ENCODE data around the gene NOP14. TPM values are rescaled to one million over a fixed set of nuclear protein-coding genes. Genes with fewer than 3 reads are reported as not detected.
"Not testable (repeated sequence)": the region's sequence is repeated elsewhere in the genome, so short reads cannot be mapped to it uniquely, and the experiment has no call there.

The NOP14 gene
- total RNA-seq, 4 donors from 2014 or later = 8.6 to 43.0 (median 12.8) TPM

DNA sequence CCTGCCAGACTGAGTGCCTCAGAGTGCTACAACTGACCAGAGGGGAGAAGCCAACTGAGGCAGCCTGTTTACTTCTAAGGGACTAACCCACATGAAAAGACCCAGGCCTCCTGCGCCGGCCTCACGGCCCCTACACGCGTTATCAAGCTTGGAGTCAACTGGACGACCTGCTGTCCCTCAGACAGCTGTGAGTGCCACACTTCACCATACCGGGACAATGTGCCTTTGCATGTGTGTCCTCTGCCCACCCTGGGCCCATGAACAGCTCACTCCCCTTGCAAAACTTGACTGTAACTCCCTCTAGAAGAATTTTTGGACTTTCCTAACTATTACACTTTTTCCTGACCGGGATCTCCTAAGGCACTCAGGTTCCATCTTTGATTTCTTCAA is 1.8 kb downstream of the NOP14 start:
- H3K36me3 ChIP-seq = peaks cover 0 to 12% (median 8%) of the 10 kb centered on the region in 4 donors
- in situ Hi-C loops (cut with MboI; ENCODE audit: low pct_ligation_motif_present in 1 of 4, low pct_unique_long_range_greater_than_20kb in 1 of 4, low sequenced_read_pairs in 3 of 4) = no loop called here
- DNase-seq = no peak
- H3K4me1 ChIP-seq = peaks cover 3 to 26% (median 20%) of the 10 kb centered on the region in 4 donors
- TF ChIP-seq POLR2AphosphoS5 (IDR thresholded peaks at IDR 0.05) (no peak), POLR2A (IDR thresholded peaks at IDR 0.05) (no peak), EP300 (IDR thresholded peaks at IDR 0.05; ENCODE audit: low read depth) (no peak)
- TF ChIP-seq, protein P1, sequence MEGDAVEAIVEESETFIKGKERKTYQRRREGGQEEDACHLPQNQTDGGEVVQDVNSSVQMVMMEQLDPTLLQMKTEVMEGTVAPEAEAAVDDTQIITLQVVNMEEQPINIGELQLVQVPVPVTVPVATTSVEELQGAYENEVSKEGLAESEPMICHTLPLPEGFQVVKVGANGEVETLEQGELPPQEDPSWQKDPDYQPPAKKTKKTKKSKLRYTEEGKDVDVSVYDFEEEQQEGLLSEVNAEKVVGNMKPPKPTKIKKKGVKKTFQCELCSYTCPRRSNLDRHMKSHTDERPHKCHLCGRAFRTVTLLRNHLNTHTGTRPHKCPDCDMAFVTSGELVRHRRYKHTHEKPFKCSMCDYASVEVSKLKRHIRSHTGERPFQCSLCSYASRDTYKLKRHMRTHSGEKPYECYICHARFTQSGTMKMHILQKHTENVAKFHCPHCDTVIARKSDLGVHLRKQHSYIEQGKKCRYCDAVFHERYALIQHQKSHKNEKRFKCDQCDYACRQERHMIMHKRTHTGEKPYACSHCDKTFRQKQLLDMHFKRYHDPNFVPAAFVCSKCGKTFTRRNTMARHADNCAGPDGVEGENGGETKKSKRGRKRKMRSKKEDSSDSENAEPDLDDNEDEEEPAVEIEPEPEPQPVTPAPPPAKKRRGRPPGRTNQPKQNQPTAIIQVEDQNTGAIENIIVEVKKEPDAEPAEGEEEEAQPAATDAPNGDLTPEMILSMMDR (IDR thresholded peaks at IDR 0.05) = no peak
- intact Hi-C loops (cut with DNase I; ENCODE audit: low total_unique reads) = no loop called here
- WGBS, 2 donors (ENCODE audit: low coverage in 1 of 2) = 62 to 86% methylated on average over 1 to 8 of the region's 8 CpGs
- no peaks in the 10 kb centered on the region for H3K9me3 ChIP-seq
- peak overlapping the region in 3 of 4 donors; percentile 88 to 92 (median 90) for H3K27ac ChIP-seq
- peak overlapping the region in 1 of 4 donors; percentile 94 for H3K4me3 ChIP-seq
- H3K27me3 ChIP-seq = no peaks in the 10 kb centered on the region

DNA sequence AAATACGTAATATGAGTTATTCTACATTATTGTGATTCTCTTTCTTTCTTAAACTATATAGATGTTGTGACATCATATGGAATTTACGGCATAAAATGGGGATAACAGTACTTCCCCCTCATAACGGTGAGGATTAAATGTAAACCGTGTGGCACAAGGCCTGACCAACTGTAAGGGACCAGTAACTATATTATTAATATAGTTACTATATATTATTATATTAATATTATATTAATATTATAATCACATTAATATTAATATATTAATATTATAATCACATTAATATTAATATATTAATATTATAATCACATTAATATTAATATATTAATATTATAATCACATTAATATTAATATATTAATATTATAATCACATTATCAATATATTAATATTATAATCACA is 2.8 kb downstream of the NOP14 start:
- WGBS, 2 donors (ENCODE audit: low coverage in 1 of 2) = 89 to 90% methylated on average over 4 of the region's 4 CpGs
- H3K27ac ChIP-seq; DNase-seq; H3K27me3 ChIP-seq; H3K4me3 ChIP-seq; in situ Hi-C loops (cut with MboI; ENCODE audit: low pct_ligation_motif_present in 1 of 4, low pct_unique_long_range_greater_than_20kb in 1 of 4, low sequenced_read_pairs in 3 of 4); H3K9me3 ChIP-seq; intact Hi-C loops (cut with DNase I; ENCODE audit: low total_unique reads): not testable (repeated sequence)
- H3K4me1 ChIP-seq = peaks cover 3 to 26% (median 20%) of the 10 kb centered on the region in 4 donors
- peaks cover 0 to 18% (median 8%) of the 10 kb centered on the region in 4 donors for H3K36me3 ChIP-seq

DNA sequence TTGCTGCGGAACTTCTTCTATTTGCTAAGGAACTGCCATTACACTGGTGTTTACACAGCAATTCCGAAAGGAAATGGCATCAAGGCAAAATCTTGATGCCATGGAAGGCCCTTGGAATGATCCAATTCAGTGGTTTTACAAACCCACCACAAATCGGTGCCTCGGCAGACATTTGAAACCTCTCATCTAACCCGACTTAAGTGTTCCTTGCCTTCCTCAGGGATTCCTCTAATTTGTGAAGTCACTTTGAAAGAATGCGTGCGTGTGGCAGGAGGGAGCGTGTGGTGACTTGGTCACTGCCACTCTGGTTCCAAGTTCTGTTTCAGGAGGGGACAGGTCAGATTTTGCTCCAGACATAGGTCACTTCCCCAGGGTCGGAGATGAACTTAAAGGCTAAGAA is 4.8 kb downstream of the NOP14 start:
- no peak overlapping the region for H3K27ac ChIP-seq
- 72 to 73% methylated on average over 4 to 9 of the region's 9 CpGs for WGBS, 2 donors (ENCODE audit: low coverage in 1 of 2)
- DNase-seq = no peak
- TF ChIP-seq EP300 (IDR thresholded peaks at IDR 0.05; ENCODE audit: low read depth) (no peak), POLR2AphosphoS5 (IDR thresholded peaks at IDR 0.05) (no peak), POLR2A (IDR thresholded peaks at IDR 0.05) (no peak)
- TF ChIP-seq, protein P1 (IDR thresholded peaks at IDR 0.05) = no peak
- peaks cover 3 to 20% (median 13%) of the 10 kb centered on the region in 4 donors for H3K4me1 ChIP-seq
- peaks cover 0 to 23% (median 13%) of the 10 kb centered on the region in 4 donors for H3K36me3 ChIP-seq
- H3K4me3 ChIP-seq = no peak overlapping the region
- intact Hi-C loops (cut with DNase I; ENCODE audit: low total_unique reads) (no loop called here), in situ Hi-C loops (cut with MboI; ENCODE audit: low pct_ligation_motif_present in 1 of 4, low pct_unique_long_range_greater_than_20kb in 1 of 4, low sequenced_read_pairs in 3 of 4) (loop anchor here in 1 of 4 donors (10.0 kb wide), 1 partner anchor 194 kb away; no protein-coding TSS in a partner anchor)
- H3K9me3 ChIP-seq = no peaks in the 10 kb centered on the region
- H3K27me3 ChIP-seq = no peaks in the 10 kb centered on the region

DNA sequence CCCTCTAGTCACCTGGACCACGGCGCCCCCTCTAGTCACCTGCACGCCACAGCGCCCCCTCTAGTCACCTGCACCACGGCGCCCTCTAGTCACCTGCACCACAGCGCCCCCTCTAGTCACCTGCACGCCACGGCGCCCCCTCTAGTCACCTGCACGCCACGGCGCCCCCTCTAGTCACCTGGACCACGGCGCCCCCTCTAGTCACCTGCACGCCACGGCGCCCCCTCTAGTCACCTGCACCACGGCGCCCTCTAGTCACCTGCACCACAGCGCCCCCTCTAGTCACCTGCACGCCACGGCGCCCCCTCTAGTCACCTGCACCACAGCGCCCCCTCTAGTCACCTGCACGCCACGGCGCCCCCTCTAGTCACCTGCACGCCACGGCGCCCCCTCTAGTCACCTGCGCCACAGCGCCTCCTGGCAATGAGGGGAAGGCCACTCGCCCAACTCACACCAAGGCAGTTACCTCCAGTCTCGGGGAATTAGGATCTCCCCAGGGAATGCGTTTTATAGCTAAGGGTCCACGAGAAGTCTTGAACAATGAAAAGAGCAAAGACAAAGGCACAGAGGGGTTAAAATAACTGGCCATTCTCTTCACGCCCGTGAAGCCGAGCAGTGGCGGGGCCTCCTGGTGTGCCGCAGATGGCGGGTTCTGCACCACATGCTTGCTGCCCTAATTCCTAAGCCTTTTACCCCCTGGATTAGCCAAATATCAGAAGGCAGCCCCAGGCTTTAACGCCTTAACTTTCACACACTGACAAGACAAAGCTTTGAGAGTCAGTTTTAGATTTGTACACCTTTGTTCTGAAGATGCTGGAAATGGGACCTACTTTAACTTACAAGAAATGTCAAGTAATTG is 7.8 kb downstream of the NOP14 start:
- 86 to 95% methylated on average over 1 to 24 of the region's 44 CpGs for WGBS, 2 donors (ENCODE audit: low coverage in 1 of 2)
- in situ Hi-C loops (cut with MboI; ENCODE audit: low pct_ligation_motif_present in 1 of 4, low pct_unique_long_range_greater_than_20kb in 1 of 4, low sequenced_read_pairs in 3 of 4) = loop anchor here in 1 of 4 donors (10.0 kb wide), 1 partner anchor 191 kb away; no protein-coding TSS in a partner anchor
- H3K4me1 ChIP-seq = not testable (repeated sequence)

More for the DNA sequence above, 7.8 kb downstream of the NOP14 start:
- peaks cover 0 to 51% (median 28%) of the 10 kb centered on the region in 4 donors for H3K36me3 ChIP-seq
- H3K27me3 ChIP-seq; DNase-seq; H3K27ac ChIP-seq; H3K9me3 ChIP-seq; intact Hi-C loops (cut with DNase I; ENCODE audit: low total_unique reads); H3K4me3 ChIP-seq: not testable (repeated sequence)
- TF ChIP-seq, protein P1 (IDR thresholded peaks at IDR 0.05) = peak in 1 of 5 experiments; percentile 3

Measured in transverse colon (tissue), 4 donors.